ENCODE measurements around the gene GARIN3.

The GARIN3 gene

GRCh38 chr5:157150995-157151394 is 15.1 kb downstream of the GARIN3 start:
- DNase-seq = no peak
- H3K27me3 ChIP-seq (ENCODE audit: insufficient read depth, low read length, poor library complexity) = no peaks in the 10 kb centered on the region
- no peak for TF ChIP-seq EZH2 (IDR thresholded peaks at IDR 0.05; ENCODE audit: borderline replicate concordance, low read depth, low read length, severe bottlenecking)
- TF ChIP-seq CTCF (IDR thresholded peaks at IDR 0.05; ENCODE audit: borderline replicate concordance, extremely low read depth, low read length, poor library complexity, severe bottlenecking) = no peak
- H3K79me2 ChIP-seq (ENCODE audit: insufficient read depth, low read length) = no peaks in the 10 kb centered on the region
- peaks cover 9% of the 10 kb centered on the region for H3K4me1 ChIP-seq (ENCODE audit: insufficient read depth, low read length)
- H3K9ac ChIP-seq (ENCODE audit: low read depth, low read length) = no peak overlapping the region
- H2AFZ ChIP-seq (ENCODE audit: low read depth, low read length) = no peak overlapping the region
- H3K36me3 ChIP-seq (ENCODE audit: insufficient read depth, low read length) = no peaks in the 10 kb centered on the region
- no peak overlapping the region for H3K4me2 ChIP-seq (ENCODE audit: insufficient read depth, low read length)
- no peaks in the 10 kb centered on the region for H3K9me3 ChIP-seq (ENCODE audit: insufficient read depth, low read length, severe bottlenecking)
- no peaks in the 10 kb centered on the region for H4K20me1 ChIP-seq (ENCODE audit: insufficient read depth, low read length)
- no peak for ATAC-seq (ENCODE audit: insufficient read depth, low read depth)
- H3K27ac ChIP-seq (ENCODE audit: low read length) = 0 out of 2 replicates have a peak overlapping the region, but pooled peaks have one; percentile 44
- H3K4me3 ChIP-seq (ENCODE audit: low read depth in 1 of 2, low read length in 2 of 2) = no peak overlapping the region

- ATAC-seq (ENCODE audit: insufficient read depth, low read depth) (peak; percentile 95), DNase-seq (peak; percentile 86)
- H3K4me1 ChIP-seq (ENCODE audit: insufficient read depth, low read length) = peaks cover 12% of the 10 kb centered on the region
- H3K9me3 ChIP-seq (ENCODE audit: insufficient read depth, low read length, severe bottlenecking) = no peaks in the 10 kb centered on the region
- H3K4me2 ChIP-seq (ENCODE audit: insufficient read depth, low read length) = no peak overlapping the region
- no peaks in the 10 kb centered on the region for H3K27me3 ChIP-seq (ENCODE audit: insufficient read depth, low read length, poor library complexity)
- no peak overlapping the region for H3K4me3 ChIP-seq (ENCODE audit: low read depth in 1 of 2, low read length in 2 of 2)
- no peaks in the 10 kb centered on the region for H4K20me1 ChIP-seq (ENCODE audit: insufficient read depth, low read length)
- no peak overlapping the region; the same call in 1 of the 2 replicates for H3K9ac ChIP-seq (ENCODE audit: low read depth, low read length)
- H3K27ac ChIP-seq (ENCODE audit: low read length) = peak overlapping the region; percentile 27; the same call in 1 of the 2 replicates
- peak overlapping the region; percentile 7; the same call in 1 of the 2 replicates for H2AFZ ChIP-seq (ENCODE audit: low read depth, low read length)
- H3K79me2 ChIP-seq (ENCODE audit: insufficient read depth, low read length) = no peaks in the 10 kb centered on the region
- no peak for TF ChIP-seq EZH2 (IDR thresholded peaks at IDR 0.05; ENCODE audit: borderline replicate concordance, low read depth, low read length, severe bottlenecking)
- peak; percentile 98 for TF ChIP-seq CTCF (IDR thresholded peaks at IDR 0.05; ENCODE audit: borderline replicate concordance, extremely low read depth, low read length, poor library complexity, severe bottlenecking)
- H3K36me3 ChIP-seq (ENCODE audit: insufficient read depth, low read length) = no peaks in the 10 kb centered on the region
Observed at GRCh38 chr5:157148734-157149615, 17.1 kb downstream of the GARIN3 start.

DNA sequence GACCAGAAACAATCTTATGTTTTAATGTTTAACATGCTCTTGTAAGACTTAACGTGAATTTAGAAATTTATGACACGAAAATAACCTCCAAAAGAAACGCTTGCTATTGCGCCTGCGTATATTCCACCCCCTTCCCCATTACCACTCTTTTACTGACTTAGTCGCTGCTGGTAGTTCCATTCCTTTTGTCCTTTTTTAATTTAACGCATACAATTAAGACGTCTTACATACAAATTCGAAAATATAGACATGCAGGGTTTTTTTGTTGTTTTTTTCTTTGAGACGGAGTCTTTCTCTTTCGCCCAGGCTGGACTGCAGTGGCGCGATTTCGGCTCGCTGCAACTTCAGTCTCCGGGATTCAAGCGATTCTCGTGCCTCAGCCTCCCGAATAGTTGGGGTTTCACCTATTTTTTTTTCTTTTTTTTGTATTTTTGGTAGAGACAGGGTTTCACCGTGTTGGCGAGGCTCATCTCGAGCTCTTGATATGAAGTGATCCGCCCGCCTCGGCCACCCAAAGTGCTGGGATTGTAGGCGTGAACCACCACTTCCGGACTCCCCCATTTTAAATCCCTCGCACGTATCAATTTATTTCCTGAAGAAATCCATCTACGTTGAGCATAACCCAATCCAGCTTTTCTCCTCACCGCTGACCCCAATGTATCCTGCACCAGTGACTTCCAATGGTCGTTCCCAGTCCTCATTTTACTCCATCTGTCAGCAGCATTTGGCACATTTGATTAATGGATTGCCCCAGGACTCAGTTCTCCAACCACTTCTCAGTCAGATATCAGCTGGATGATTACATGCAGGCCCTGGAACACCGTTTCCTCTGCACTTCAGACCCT is 22.7 kb downstream of the GARIN3 start:
- peak overlapping the region; percentile 90 for H3K9ac ChIP-seq (ENCODE audit: low read depth, low read length)
- ATAC-seq (ENCODE audit: insufficient read depth, low read depth) = peak; percentile 55

More for the DNA sequence above, 22.7 kb downstream of the GARIN3 start:
- Histone ChIP-seq H3K4me2 (ENCODE audit: insufficient read depth, low read length) (peak overlapping the region; percentile 63), H3K36me3 (ENCODE audit: insufficient read depth, low read length) (peaks cover 10% of the 10 kb centered on the region), H3K27me3 (ENCODE audit: insufficient read depth, low read length, poor library complexity) (no peaks in the 10 kb centered on the region), H3K27ac (ENCODE audit: low read length) (peak overlapping the region; percentile 84), H3K4me3 (ENCODE audit: low read depth in 1 of 2, low read length in 2 of 2) (peak overlapping the region; percentile 49 to 80; a peak in 3 of 4 replicates), H2AFZ (ENCODE audit: low read depth, low read length) (peak overlapping the region; percentile 76), H3K4me1 (ENCODE audit: insufficient read depth, low read length) (peaks cover 26% of the 10 kb centered on the region), H3K79me2 (ENCODE audit: insufficient read depth, low read length) (peaks cover 41% of the 10 kb centered on the region), H3K9me3 (ENCODE audit: insufficient read depth, low read length, severe bottlenecking) (no peaks in the 10 kb centered on the region), H4K20me1 (ENCODE audit: insufficient read depth, low read length) (no peaks in the 10 kb centered on the region)
- TF ChIP-seq CTCF (IDR thresholded peaks at IDR 0.05; ENCODE audit: borderline replicate concordance, extremely low read depth, low read length, poor library complexity, severe bottlenecking) (peak; percentile 11), EZH2 (IDR thresholded peaks at IDR 0.05; ENCODE audit: borderline replicate concordance, low read depth, low read length, severe bottlenecking) (no peak)
- DNase-seq = peak; percentile 70
